ENCODE measurements around the gene ARL8A. TPM values are rescaled to one million over a fixed set of nuclear protein-coding genes. Genes with fewer than 3 reads are reported as not detected.
A peak's percentile ranks its signal among the peaks of the same experiment; 100 is the strongest.
"Not testable (repeated sequence)": the region's sequence is repeated elsewhere in the genome, so short reads cannot be mapped to it uniquely, and the experiment has no call there.

ARL8A gene
- total RNA-seq, 2 donors from 2014 or later, result 55.6 to 79.8 TPM

DNA sequence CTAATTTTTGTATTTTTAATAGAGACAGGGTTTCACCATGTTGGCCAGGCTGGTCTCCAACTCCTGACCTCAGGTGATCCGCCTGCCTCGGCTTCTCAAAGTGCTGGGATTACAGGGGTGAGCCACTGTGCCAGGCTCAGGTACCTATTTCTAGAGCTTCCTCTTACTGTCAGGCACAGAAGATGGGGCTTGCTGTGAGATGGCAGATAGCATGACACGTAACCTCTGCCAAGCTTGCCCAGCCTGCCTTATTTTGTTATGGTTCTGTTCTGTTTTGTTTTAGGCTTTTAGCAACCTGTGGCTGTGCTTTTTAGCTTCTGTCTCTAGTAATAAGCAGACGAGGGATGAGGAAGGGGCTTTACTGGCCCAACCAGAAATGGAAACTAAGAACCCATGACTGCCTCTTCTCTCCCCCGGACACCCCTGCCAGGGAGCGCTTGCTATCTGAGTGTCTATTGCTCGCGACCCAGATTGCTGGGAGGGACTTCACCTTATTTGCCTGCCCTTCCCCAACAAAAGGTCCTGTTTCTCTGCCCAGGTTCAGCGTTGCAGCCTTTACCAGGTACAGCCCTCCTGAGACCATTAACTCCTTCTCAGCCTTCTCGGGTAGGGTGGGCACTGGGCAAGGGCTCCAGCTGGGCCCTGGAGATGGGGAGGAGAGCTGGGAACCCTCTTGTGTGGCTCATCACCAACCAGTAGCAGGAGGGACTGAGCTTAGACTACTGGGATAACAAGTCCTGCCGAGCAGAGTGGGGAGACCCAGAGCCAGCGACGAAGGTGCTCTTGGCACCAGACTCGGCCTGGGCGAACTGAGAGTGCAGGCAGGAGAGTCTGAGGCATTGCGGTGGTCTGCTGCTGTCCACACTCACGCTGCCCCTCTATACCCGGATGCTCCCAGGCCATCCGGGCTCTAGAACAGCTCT lies 35.6 kb upstream of the ARL8A start:
- intact Hi-C loops (cut with DNase I), result no loop called here
- ATAC-seq (no peak), DNase-seq (no peak)

DNA sequence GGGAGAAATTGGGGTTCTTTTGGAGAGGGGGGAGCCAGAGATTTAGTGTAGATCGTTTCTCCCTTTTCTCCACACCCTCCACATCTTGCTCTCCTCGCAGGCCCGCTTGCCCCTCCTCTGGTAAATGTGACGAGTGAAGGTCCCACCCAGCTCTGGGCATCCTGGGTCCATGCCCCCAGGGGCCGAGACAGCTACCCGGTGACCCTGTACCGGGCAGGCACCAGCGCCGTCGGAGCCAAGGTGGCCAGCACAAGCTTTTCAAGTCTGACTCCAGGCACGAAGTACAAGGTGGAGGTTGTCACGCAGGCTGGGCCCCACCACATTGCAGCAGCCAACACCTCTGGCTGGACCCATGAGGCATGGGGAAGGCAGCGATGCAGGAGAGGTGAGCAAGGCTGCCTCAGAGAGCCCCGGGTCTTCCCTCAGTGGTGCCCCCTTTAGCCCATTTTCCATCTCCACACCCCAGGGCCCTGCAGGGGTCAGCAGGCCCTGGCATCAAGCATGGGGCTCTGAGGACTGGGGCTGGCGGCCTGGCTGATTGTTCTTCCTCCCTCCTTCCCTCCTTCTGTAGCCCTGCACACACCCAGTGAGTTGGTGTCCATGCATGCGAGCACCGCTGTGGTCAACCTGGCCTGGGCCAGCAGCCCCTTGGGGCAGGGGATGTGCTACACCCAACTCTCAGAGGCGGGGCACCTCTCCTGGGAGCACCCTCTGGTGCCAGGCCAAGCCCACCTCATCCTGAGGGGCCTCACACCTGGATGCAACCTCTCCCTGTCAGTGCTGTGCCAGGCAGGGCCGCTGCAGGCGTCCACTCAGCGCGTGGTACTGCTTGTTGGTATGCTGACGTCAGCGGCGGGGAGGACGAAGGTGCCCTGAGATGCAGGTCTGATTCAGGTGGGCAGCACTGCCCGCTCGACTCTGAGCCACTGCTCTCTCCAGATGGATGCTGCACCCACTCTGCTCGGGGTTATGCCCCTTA lies 32.7 kb upstream of the ARL8A start:
- intact Hi-C loops (cut with DNase I), result no loop called here
- no peak for DNase-seq
- no peak for ATAC-seq

DNA sequence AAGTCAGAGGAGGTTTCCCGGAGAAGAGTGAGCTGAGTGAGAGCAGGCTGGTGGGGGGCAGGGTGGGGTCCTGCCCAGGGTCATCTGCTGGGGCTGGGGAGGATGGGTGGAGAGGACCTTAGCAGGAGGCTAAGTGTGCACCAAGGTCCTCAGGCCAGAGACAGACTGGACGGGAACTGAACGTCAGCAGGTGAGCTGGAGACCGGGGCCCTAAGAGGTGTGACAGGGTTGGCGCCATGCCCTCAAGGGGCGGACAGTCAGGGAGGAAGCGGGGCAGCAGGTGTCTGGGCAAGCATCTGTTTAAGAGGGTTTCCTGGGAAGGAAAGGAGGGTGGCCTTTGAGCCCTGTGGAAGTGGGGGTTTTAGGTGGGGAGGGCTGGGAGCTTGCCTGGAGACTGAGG lies 29.5 kb upstream of the ARL8A start:
- intact Hi-C loops (cut with DNase I), result no loop called here
- DNase-seq (no peak), ATAC-seq (no peak)

DNA sequence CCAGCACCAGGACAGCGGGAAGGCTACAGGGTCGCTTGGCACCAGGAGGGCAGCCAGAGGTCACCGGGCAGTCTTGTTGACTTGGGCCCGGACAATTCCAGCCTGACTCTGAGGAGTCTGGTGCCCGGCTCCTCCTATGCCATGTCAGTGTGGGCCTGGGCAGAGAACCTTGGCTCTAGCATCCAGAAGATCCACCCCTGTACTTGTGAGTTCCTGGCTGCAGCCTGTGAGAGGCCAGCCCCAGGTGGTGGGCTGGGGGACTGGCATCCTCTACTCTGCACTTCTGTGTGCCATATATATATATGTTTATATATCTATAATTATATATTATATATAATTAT lies 27.4 kb upstream of the ARL8A start:
- intact Hi-C loops (cut with DNase I), result no loop called here
- DNase-seq (no peak), ATAC-seq (no peak)

DNA sequence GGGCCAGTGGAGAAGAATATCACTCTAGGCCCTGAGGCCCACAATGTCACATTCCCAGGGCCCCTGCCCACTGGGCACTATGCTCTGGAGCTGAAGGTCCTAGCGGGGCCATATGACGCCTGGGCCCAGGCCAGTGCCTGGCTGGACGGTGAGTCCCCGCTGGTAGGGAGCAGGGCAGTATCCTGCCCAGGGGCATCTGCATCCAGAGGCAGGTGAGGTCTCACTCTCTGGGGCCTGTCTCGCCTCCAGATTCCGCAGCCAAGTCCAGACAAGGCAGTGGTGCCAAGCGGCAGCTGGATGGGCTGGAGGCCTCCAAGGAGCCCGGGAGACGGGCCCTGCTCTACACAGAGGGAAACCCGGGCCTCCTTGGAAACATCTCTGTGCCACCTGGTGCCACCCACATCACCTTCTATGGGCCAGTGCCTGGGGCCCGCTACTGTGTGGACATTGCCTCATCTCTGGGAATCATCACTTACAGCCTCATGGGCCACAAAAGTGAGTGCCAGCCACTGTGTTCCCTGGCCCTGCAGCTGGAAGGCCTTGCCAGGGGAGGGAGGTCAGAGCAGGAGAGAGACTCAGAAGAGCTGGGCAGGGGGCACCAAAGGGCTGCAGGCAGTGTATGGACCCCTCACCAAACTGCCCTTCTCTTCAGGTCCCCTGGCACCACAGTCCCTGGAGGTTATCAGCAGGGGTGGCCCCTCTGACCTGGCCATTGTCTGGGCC lies 26.9 kb upstream of the ARL8A start:
- DNase-seq, result no peak
- no peak for ATAC-seq
- intact Hi-C loops (cut with DNase I), result no loop called here

DNA sequence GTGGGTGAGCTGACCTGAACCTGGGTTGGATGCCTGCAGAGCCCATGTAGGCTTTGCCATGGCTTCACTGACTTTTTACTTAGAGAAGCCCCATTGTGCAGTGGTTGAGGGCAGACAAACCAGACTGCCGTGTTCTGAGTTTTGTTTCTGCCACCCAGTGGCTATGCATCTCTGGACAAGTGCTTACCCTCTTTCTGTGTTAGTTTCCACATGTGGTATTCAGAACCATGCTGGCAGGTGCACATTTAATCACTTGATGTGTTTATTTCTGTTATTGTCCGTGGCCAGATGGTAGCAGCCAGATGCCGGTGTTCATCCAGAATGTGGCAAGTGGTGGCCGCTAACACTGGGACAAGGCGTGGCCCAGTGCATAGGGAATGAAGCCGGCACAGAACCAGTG lies 26.2 kb upstream of the ARL8A start:
- DNase-seq (no peak), ATAC-seq (no peak)
- intact Hi-C loops (cut with DNase I), result no loop called here

DNA sequence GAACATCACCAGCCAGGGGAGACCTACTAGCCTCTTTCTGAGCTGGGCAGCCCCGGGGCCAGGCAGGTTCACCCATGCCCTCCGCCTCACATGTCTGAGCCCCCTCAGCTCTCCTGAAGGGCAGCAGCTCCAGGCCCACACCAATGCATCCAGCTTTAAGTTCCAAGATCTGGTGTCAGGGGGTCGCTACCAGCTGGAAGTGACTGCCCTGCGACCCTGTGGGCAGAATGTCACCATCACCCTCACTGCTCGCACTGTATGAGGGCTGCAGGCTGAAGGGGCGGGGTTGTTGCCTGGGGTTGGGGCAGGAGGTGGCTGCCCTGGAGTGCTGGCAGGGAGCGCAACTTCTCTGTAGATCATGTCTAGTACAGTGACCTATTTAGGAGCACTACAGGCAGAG lies 24.3 kb upstream of the ARL8A start:
- DNase-seq, result no peak
- intact Hi-C loops (cut with DNase I), result no loop called here
- no peak for ATAC-seq

DNA sequence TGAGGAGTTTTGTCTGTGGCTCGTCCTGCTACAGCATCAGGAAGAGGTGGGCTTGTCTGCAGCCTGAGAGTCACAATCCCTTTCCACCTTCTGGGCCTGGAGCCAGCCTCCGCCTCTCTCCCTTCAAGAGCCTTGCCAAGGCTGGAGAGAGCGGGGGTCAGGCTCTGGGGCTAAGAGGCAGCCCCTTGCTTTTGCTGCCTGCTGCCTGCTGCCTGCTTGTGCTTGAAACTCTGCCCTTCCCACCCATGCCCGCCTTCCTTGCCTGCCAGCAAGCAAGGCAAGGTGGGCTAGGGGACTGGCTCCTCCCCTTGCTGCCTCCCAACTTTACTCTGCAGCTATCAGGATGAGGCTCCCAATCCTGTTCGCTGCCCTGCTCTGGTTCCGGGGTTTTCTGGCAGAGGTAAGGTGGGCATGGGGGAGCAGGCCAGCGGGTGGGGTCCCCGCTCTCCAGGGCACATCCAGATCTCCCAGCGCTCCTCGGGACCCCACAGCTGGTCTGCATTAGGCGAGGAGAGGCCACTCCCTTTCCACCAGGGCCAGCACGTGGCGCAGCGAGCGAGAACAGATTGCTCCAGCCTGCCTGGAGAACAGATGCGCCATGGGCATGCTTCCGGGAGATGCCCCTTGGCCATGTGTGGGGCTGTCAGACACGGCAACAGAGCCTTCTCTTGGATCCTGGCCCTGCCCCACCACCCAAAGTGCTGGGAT lies 23.3 kb upstream of the ARL8A start:
- ATAC-seq (peak in 1 of 2 donors; percentile 29), DNase-seq (no peak)
- intact Hi-C loops (cut with DNase I), result no loop called here

DNA sequence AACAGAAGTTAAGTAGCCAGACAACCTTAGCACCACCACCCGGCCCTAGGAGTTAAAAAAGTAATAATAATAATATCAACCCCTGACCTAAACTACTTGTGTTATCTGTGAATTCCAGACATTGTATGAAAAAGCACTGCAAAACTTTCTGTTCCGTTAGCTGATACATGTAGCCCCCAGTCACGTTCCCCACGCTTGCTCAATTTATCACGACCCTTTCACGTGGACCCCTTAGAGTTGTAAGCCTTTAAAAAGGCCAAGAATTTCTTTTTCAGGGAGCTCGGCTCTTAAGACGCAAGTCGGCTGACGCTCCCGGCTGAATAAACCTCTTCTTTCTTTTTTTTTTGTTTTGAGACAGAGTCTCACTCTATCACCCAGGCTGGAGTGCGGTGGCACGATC lies 22.5 kb upstream of the ARL8A start:
- ATAC-seq; DNase-seq; intact Hi-C loops (cut with DNase I): not testable (repeated sequence)

DNA sequence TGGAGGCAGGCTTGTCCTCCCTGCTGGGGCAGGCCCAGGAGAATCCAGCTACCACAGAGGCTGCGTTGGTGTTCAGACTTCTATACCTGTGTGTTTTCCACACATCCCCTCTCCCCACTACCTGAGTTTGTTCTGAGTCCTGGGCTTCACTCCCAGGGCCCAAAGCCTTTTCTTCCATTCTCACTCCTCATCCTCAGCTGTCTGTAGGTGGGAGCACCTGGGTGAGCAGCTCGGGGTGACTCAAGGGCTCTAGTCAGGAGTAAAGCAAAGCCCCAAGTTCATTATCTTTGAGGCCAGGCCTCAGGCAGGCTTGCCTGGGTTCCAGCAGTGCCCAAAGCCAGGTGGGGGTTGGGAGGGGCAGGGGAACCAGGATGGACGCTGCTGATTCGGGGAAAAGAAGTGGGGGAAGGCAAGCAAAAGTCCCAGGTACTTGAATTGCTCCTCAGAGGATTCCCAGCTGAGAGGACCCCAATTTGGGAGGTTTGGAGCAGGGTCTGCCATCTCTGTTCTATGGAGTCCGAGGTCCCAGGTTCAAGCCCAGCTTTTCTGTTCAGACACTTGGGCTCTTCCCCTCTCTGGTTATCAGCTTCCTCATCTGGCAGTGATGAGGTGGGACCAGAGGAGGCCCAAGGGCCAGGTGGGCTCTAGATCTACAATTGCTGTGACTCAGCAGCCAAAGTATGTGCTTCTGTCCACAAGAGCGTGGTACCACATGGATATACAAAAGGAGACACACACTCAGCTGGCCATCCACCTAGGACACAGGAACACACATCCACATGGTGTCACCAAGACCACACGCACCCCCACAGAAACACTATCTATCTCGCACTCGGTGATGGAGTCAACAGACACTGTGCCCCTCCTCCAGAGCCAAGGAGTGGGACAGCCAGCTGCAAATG lies 21.7 kb upstream of the ARL8A start:
- no peak for DNase-seq
- intact Hi-C loops (cut with DNase I), result no loop called here
- ATAC-seq, result no peak

DNA sequence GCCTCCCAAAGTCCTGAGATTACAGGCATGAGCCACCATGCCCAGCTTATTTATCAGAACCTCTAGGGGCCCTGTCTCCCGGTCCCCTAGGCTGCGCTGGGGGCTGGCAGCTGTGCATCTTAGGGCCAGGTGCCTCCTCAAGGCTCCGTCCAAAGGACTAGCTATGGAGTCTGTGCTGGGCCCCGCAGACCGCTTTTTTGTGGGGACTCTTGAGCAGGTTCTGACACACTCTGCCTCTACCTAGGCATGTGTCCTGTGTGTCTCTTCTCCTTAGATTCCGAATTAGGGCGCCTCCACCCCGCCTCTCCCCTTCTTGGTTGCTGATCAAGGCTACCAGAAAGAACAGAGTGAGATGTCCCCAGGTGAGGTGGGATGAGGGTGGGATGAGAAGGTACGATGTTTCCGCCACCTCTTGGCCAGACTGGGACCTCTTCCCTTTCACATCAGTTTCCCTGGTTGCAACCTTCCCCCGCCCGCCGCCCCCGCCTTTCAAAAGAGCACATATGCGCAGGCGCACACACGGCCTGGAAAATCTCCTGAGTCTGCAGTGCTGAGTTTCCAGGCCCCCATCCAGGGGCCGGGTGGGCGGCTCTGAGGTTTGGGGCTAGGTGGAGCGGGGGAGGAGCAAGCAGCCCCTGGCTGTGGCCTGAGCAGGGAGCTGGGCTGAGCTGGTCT lies 20.9 kb upstream of the ARL8A start:
- intact Hi-C loops (cut with DNase I), result no loop called here
- DNase-seq, result no peak

DNA sequence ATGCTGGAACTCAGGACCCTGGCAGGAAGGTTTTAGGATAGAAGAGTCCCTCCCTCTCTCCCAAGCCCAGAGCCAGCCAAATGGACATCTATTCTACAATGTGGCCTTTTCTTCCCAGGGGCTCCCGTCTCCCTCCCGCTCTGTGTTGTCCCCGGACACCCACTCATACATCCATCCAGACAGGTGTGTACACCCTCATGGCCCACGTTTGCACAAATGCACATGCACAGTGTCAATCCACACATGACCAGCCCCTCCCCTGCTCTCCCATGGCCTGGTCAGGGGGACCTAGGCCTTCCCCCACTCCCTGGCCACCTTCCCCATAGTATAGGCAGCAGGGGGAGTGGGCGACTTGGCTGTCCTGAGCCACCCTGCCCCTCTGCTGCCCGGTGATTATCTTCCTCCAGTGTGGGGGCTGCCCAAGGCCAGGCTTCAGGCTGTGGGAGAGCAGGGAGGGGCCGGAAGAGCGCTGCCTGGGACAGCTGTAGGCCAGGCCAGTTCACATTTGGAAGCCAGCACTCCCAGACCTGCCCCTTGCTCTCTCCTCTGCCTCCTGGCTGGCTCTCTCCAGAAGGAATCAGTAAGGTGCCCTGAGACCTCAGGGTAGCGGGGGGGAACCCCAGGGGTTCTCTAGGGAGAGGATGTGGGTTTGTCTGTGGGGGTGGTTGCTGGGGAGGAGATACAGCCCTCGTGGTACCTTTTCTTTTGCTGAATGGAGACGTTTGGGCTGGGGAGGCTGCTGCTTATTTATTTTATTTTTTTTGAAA lies 19.9 kb upstream of the ARL8A start:
- intact Hi-C loops (cut with DNase I), result no loop called here
- ATAC-seq, result no peak

More for the DNA sequence above, 20.9 kb upstream of the ARL8A start:
- no peak for ATAC-seq

DNA sequence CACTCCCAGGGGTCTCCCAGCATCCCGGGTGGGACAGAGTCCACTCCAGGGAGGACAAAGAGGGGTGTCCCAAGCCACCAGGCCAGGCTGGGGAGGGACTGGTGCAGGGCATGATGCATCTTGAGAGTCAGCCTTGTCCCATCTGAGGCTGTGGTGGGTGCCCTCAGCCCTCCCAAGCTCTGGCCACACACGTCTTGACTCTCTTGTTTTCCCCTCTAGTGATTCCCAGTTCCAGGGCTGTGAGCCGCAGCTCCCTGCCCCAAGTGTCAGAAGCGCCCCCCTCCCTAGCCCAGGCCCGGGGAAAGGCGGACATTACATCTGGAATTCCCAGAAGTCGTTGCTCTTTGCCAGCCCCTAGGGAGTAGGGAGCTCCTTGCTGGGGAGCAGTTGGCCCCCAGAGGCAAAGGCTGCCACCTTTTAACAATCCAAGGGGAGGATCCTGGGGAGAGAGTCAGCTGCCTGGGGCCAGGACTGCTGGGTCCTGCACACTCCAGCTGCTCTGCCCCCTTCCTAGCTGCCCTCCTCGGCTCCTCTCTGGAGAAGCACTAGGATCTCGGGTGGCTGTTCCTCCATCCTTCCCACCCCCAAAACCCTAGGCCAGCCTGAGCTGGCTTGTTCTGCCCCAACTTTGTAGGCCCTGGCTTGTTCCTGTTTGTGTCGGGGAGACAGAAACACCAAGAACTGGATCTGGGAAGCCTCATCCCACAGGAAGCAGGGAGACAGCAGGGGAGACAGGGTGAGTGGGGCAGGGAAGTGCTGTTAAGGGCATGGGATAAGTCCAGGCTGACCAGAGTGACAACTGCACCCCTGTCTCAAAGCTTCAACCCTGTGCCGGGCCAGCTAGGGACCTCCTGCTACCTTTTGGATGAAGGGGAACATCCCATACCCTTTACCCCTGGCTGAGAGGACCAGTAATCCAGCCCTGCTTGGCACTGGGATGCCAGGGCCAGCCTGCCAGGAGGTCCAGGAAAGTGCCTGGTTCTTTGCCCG lies 19.0 kb upstream of the ARL8A start:
- ATAC-seq (no peak), DNase-seq (no peak)
- intact Hi-C loops (cut with DNase I), result no loop called here

More for the DNA sequence above, 19.9 kb upstream of the ARL8A start:
- no peak for DNase-seq

DNA sequence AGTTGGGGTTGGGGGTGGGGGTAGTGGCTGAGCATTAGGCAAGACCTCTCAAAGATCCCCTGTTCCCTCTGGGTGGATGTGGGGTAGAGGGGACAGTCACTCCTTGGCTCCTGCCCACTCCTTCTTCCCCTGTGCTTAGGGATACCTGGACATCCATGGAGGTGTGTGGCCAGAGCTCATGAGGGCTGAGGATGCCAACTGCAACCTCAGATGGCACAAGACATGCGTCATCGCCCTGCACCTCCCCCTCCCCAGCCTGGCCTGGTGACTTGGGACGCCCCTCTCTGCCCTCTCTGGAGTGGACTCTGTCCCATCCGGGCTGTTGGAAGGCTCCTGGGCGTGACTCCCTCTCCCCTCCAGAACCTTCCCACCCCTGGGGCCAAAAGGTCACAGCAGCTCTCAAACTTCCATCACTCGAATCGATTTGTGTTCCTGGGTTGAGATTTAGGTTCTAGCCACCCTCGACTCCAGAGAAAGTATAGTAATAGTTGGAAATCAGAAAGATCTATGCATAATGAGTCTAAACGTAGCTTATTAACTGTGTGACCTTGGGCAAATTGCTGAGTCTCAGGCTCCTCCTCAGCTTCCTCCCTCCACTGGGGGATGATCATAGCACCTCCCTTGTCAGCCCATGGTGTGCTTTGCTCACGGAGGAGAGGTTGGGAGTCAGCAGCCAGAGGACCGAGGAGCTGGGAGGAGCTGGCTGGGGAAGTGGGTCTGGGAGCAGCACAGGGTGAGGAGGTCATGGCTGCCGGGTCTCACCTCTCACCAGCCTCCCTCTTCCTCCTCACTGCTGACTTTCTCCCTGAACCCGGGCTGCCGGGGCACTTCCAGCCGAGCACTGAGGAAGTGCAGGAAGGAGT lies 18.1 kb upstream of the ARL8A start:
- intact Hi-C loops (cut with DNase I), result no loop called here
- ATAC-seq, result peak in 1 of 2 donors; percentile 8

DNA sequence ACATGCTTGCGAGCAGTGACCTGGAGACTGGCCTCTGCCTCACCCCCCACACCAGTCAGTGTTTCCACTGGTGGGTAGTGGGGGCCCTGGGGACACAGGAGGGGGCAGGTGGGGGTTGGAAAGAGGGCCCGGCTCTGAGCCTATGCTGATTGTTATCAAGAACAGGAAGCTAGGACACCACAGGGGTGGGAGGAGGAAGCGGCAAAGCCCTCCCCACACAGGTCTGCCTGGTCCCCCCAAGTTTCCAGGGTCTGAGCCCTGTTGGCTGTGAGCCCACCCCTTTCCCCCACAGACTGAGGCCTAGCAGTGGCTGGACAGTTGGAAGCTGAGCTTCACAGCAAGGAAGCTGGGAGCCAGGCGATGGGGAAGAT lies 17.5 kb upstream of the ARL8A start:
- intact Hi-C loops (cut with DNase I), result no loop called here
- DNase-seq, result no peak
- ATAC-seq, result peak in 1 of 2 donors; percentile 10

More for the DNA sequence above, 18.1 kb upstream of the ARL8A start:
- DNase-seq, result no peak
